ENCODE results near the gene TTLL9.
A peak's percentile ranks its signal among the peaks of the same experiment; 100 is the strongest.

The TTLL9 gene

GRCh38 chr20:31870726-31871617 is 538 bp downstream of the TTLL9 start:
- TF ChIP-seq, protein P1, sequence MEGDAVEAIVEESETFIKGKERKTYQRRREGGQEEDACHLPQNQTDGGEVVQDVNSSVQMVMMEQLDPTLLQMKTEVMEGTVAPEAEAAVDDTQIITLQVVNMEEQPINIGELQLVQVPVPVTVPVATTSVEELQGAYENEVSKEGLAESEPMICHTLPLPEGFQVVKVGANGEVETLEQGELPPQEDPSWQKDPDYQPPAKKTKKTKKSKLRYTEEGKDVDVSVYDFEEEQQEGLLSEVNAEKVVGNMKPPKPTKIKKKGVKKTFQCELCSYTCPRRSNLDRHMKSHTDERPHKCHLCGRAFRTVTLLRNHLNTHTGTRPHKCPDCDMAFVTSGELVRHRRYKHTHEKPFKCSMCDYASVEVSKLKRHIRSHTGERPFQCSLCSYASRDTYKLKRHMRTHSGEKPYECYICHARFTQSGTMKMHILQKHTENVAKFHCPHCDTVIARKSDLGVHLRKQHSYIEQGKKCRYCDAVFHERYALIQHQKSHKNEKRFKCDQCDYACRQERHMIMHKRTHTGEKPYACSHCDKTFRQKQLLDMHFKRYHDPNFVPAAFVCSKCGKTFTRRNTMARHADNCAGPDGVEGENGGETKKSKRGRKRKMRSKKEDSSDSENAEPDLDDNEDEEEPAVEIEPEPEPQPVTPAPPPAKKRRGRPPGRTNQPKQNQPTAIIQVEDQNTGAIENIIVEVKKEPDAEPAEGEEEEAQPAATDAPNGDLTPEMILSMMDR (IDR thresholded peaks at IDR 0.05; ENCODE audit: insufficient read depth, low read depth, low read length, missing control alignments), result no peak
- no peak overlapping the region for H3K4me3 ChIP-seq (ENCODE audit: low read length)
- DNase-seq (ENCODE audit: low read depth), result no peak

DNA sequence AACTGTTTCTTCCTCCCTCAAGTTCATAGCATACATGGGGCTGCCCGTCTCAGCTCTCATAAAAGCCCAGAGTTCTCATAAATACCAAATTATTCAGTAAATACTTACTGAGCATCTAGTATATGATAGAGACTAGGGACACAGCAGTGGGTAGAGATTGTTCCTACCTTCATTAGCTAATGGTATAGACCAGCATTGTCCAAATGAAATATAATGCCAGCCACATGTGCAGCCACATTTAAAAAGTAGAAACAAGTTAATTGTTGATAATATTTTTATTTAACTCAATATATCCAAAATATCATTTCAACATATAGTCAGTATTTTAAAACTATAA is 1.2 kb downstream of the TTLL9 start:
- DNase-seq (ENCODE audit: low read depth), result no peak
- TF ChIP-seq, protein P1 (IDR thresholded peaks at IDR 0.05; ENCODE audit: insufficient read depth, low read depth, low read length, missing control alignments), result no peak
- no peak overlapping the region for H3K4me3 ChIP-seq (ENCODE audit: low read length)

GRCh38 chr20:31872406-31872805 is 2.0 kb downstream of the TTLL9 start:
- H3K4me3 ChIP-seq (ENCODE audit: low read length), result no peak overlapping the region
- TF ChIP-seq, protein P1 (IDR thresholded peaks at IDR 0.05; ENCODE audit: insufficient read depth, low read depth, low read length, missing control alignments), result no peak
- DNase-seq (ENCODE audit: low read depth), result no peak

- TF ChIP-seq, protein P1 (IDR thresholded peaks at IDR 0.05; ENCODE audit: insufficient read depth, low read depth, low read length, missing control alignments), result no peak
- DNase-seq (ENCODE audit: low read depth), result no peak
- H3K4me3 ChIP-seq (ENCODE audit: low read length), result no peak overlapping the region
Measured at GRCh38 chr20:31875671-31876070, 5.2 kb downstream of the TTLL9 start.

DNA sequence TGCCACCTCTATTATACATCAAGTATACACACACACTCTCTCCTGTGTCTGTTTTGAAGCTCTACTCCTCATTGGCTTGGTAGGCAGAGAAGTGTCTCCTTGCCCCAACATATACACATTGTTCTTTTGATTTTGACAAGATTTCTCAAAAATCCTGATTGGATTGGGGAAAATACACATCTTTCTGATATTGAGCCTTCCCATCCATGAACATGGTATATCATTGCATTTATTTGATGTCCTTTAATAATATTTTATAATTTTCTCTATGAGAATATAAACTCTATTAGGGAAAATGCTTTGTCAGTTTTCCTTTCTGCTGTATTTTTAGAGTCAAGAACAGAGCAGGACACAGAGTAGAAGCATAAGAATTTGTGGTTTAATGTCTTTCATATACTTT is 7.2 kb downstream of the TTLL9 start:
- no peak for DNase-seq (ENCODE audit: low read depth)
- no peak overlapping the region for H3K4me3 ChIP-seq (ENCODE audit: low read length)
- TF ChIP-seq, protein P1 (IDR thresholded peaks at IDR 0.05; ENCODE audit: insufficient read depth, low read depth, low read length, missing control alignments), result no peak

- peak overlapping the region; percentile 74 for H3K4me3 ChIP-seq (ENCODE audit: low read length)
- TF ChIP-seq, protein P1 (IDR thresholded peaks at IDR 0.05; ENCODE audit: insufficient read depth, low read depth, low read length, missing control alignments), result peak; percentile 26
- peak; percentile 95 for DNase-seq (ENCODE audit: low read depth)
Measured at GRCh38 chr20:31879143-31879987, 8.9 kb downstream of the TTLL9 start.
